OCI-LY7 (cell line): ENCODE results near the gene IMMP2L. TPM values are rescaled to one million over a fixed set of nuclear protein-coding genes. Genes with fewer than 3 reads are reported as not detected.

ENCODE experiments used
- BruUV-seq: library from RNA; stranded (reverse); fragments of 400-500 nt; replicated peaks from 2 replicates; lab custom pipeline; 2021; lab: Mats Ljungman, UMichigan
- CTCF ChIA-PET: fragments of 300-600 bp; sonication (Branson Sonifier 250); formaldehyde crosslinking; loops from one replicate; lab custom pipeline; 2022; ENCODE audit warnings: antibody characterized with exemption; ENCODE audit not compliant: unreplicated experiment; lab: Charles Lee
- POLR2A ChIA-PET: fragments of 300-600 bp; sonication (Branson Sonifier 250); formaldehyde crosslinking; loops from one replicate; lab custom pipeline; 2022; ENCODE audit warnings: antibody characterized with exemption; lab: Charles Lee
- DNase-seq: peaks from one replicate; pipeline ENCODE4 v3.0.0-alpha.2; 2015; ENCODE audit warnings: low spot score
- H2AFZ ChIP-seq: fragments of 200-600 bp; sonication (generic), shearing (Covaris generic); 2 replicates; pipeline ENCODE4 v1.6.1; 2014; ENCODE audit warnings: mild to moderate bottlenecking, antibody characterized with exemption, low read length, moderate library complexity
- H3K27ac ChIP-seq: fragments of 200-600 bp; sonication (generic); 2 replicates; pipeline ENCODE4 v1.5.1; 2014; ENCODE audit warnings: mixed run types, low read depth, mild to moderate bottlenecking, moderate library complexity, low read length, inconsistent platforms; ENCODE audit not compliant: poor library complexity, severe bottlenecking
- H3K36me3 ChIP-seq: fragments of 200-600 bp; sonication (generic); 2 replicates; pipeline ENCODE4 v1.6.1; 2014; ENCODE audit warnings: mild to moderate bottlenecking, antibody characterized with exemption, low read length, moderate library complexity, mixed read lengths; ENCODE audit not compliant: insufficient read depth
- H3K4me1 ChIP-seq: fragments of 200-600 bp; sonication (generic); 2 replicates; pipeline ENCODE4 v1.5.1; 2014; ENCODE audit warnings: mild to moderate bottlenecking, low read length; ENCODE audit not compliant: insufficient read depth, poor library complexity, severe bottlenecking
- H3K4me2 ChIP-seq: fragments of 200-600 bp; sonication (generic); 2 replicates; pipeline ENCODE4 v1.6.1; 2014; ENCODE audit warnings: mild to moderate bottlenecking, low read length
- H3K4me3 ChIP-seq: fragments of 200-600 bp; sonication (generic); 2 replicates; pipeline ENCODE4 v1.5.1; 2014; ENCODE audit warnings: mild to moderate bottlenecking, low read depth, low read length; ENCODE audit not compliant: poor library complexity, severe bottlenecking
- H3K79me2 ChIP-seq: fragments of 200-600 bp; sonication (generic); 2 replicates; pipeline ENCODE4 v1.6.1; 2016; ENCODE audit warnings: low read depth, mild to moderate bottlenecking, low read length, moderate library complexity, mixed read lengths; ENCODE audit not compliant: insufficient read depth
- H3K9me2 ChIP-seq: fragments of 200-600 bp; sonication (generic); 2 replicates; pipeline ENCODE4 v1.6.1; 2016; ENCODE audit warnings: mild to moderate bottlenecking, low read length, mixed read lengths; ENCODE audit not compliant: insufficient read depth
- H3K9me3 ChIP-seq: fragments of 200-600 bp; sonication (generic); 2 replicates; pipeline ENCODE4 v1.6.1; 2014; ENCODE audit warnings: mild to moderate bottlenecking, mixed run types, low read length, mixed read lengths
- H4K20me1 ChIP-seq: fragments of 200-600 bp; sonication (generic); 2 replicates; pipeline ENCODE4 v1.6.1; 2014; ENCODE audit warnings: mild to moderate bottlenecking, antibody characterized with exemption, low read length, moderate library complexity, mixed read lengths; ENCODE audit not compliant: insufficient read depth
- CTCF ChIP-seq: fragments of 200-600 bp; sonication (generic); conservative IDR thresholded peaks from 2 replicates; pipeline ENCODE4 v1.5.1; 2014; ENCODE audit warnings: mild to moderate bottlenecking, antibody characterized with exemption, low read length, moderate library complexity, mixed read lengths
- EZH2phosphoT487 ChIP-seq: fragments of 200-600 bp; sonication (generic); IDR thresholded peaks from 2 replicates; pipeline ENCODE4 v1.6.1; 2018; ENCODE audit warnings: low read depth, borderline replicate concordance, mild to moderate bottlenecking, mixed run types, antibody characterized with exemption, low read length, moderate library complexity, mixed read lengths
- intact Hi-C: fragments of 100-400 bp; cut with micrococcal nuclease; formaldehyde crosslinking; loops from one replicate; pipeline ENCODE4 v1.10.0; 2022; ENCODE audit not compliant: unreplicated experiment
- total RNA-seq, 2 experiments: library from RNA; depleted of rRNA in 1 of 2; stranded (reverse); fragments of >200 nt in 1 of 2; shearing (Covaris generic) in 1 of 2; gene quantifications; 2 replicates each; pipeline ENCODE4 v1.2.3, GENCODE V29; 2014 to 2022

IMMP2L gene
- total RNA-seq, 2 experiments from 2014 or later: 8.0 to 25.4 TPM

- H3K79me2 ChIP-seq: no peaks in the 10 kb centered on the region
- no TSS peak for BruUV-seq
- H3K4me2 ChIP-seq: no peak overlapping the region
- no peak overlapping the region for H3K4me3 ChIP-seq
- intact Hi-C loops: no loop called here
- no peak for DNase-seq
- no peak overlapping the region for H3K27ac ChIP-seq
- POLR2A ChIA-PET: interaction anchor here (0.7 to 1.8 kb wide), 2 partner anchors 19 to 149 kb away, joined by 3 to 6 read pairs; no protein-coding TSS in a partner anchor
- no peaks in the 10 kb centered on the region for H3K9me2 ChIP-seq
- TF ChIP-seq EZH2phosphoT487 (no peak), CTCF (no peak)
- no peak overlapping the region for H2AFZ ChIP-seq
- H3K4me1 ChIP-seq: no peaks in the 10 kb centered on the region
- no peaks in the 10 kb centered on the region for H3K9me3 ChIP-seq
- CTCF ChIA-PET: no interaction called here
- no peaks in the 10 kb centered on the region for H4K20me1 ChIP-seq
- H3K36me3 ChIP-seq: no peaks in the 10 kb centered on the region
These were observed 323.4 kb downstream of the IMMP2L start for GRCh38 chr7:111238886-111239285.

- BruUV-seq: no TSS peak
- Histone ChIP-seq H3K4me2 (no peak overlapping the region), H3K79me2 (no peaks in the 10 kb centered on the region), H3K4me1 (no peaks in the 10 kb centered on the region), H3K9me2 (no peaks in the 10 kb centered on the region), H4K20me1 (no peaks in the 10 kb centered on the region), H3K27ac (no peak overlapping the region), H3K36me3 (no peaks in the 10 kb centered on the region), H3K9me3 (no peaks in the 10 kb centered on the region), H2AFZ (no peak overlapping the region), H3K4me3 (no peak overlapping the region)
- intact Hi-C loops: no loop called here
- no peak for TF ChIP-seq EZH2phosphoT487
- TF ChIP-seq CTCF: no peak
- POLR2A ChIA-PET: interaction anchor here (0.6 to 1.1 kb wide), 3 partner anchors 13 to 299 kb away, joined by 3 read pairs; no protein-coding TSS in a partner anchor
- DNase-seq: no peak
- CTCF ChIA-PET: no interaction called here
These were observed 326.6 kb downstream of the IMMP2L start for GRCh38 chr7:111235709-111236108.

- Histone ChIP-seq H2AFZ (no peak overlapping the region), H3K9me3 (no peaks in the 10 kb centered on the region), H4K20me1 (no peaks in the 10 kb centered on the region), H3K9me2 (no peaks in the 10 kb centered on the region), H3K79me2 (no peaks in the 10 kb centered on the region), H3K4me3 (no peak overlapping the region), H3K27ac (no peak overlapping the region), H3K4me2 (no peak overlapping the region), H3K4me1 (no peaks in the 10 kb centered on the region), H3K36me3 (no peaks in the 10 kb centered on the region)
- ChIA-PET CTCF (no interaction called here), POLR2A (interaction anchor here (0.7 kb wide), 2 partner anchors 94 to 629 kb away, joined by 4 to 6 read pairs; no protein-coding TSS in a partner anchor)
- intact Hi-C loops: no loop called here
- no peak for TF ChIP-seq EZH2phosphoT487
- TF ChIP-seq CTCF: no peak
- BruUV-seq: no TSS peak
- no peak for DNase-seq
These were observed 329.8 kb downstream of the IMMP2L start for GRCh38 chr7:111232249-111233084.
